Left lung (tissue), 10 donors: ENCODE results near the gene MSI1. TPM values are rescaled to one million over a fixed set of nuclear protein-coding genes. Genes with fewer than 3 reads are reported as not detected.

ENCODE experiments used
- ATAC-seq: fragments of 200-7000 bp; cut with Tn5 transposase; one replicate; pipeline ENCODE4 v1.9.1; 2020; ENCODE audit warnings: moderate library complexity
- DNase-seq, 4 donors: peaks; one replicate each; pipeline ENCODE4 v3.0.0-alpha.2; 2013 to 2020
- H3K27ac ChIP-seq, 2 donors: fragments of 200-600 bp; sonication (generic) in 1 of 2; one replicate each; pipeline versions ENCODE4 v1.5.0 to v1.8.0; 2020 to 2021
- H3K27me3 ChIP-seq, 2 donors: fragments of 200-600 bp; sonication (generic) in 1 of 2; one replicate each; pipeline versions ENCODE4 v1.5.0 to v1.8.0; 2020 to 2021
- H3K36me3 ChIP-seq, 2 donors: fragments of 200-600 bp; sonication (generic) in 1 of 2; one replicate each; pipeline versions ENCODE4 v1.5.0 to v1.8.0; 2020 to 2021
- H3K4me1 ChIP-seq, 2 donors: fragments of 200-600 bp; one replicate each; pipeline ENCODE4 v1.8.0; 2021
- H3K4me3 ChIP-seq, 2 donors: fragments of 200-600 bp; sonication (generic) in 1 of 2; one replicate each; pipeline versions ENCODE4 v1.5.0 to v1.8.0; 2020 to 2021; ENCODE audit warnings: mild to moderate bottlenecking in 1 of 2
- H3K9me3 ChIP-seq, 2 donors: fragments of 200-600 bp; sonication (generic) in 1 of 2; one replicate each; pipeline versions ENCODE4 v1.5.0 to v1.8.0; 2020 to 2021
- CTCF ChIP-seq, 2 donors: fragments of 200-600 bp; sonication (generic) in 1 of 2; IDR thresholded peaks; one replicate each; pipeline versions ENCODE4 v1.5.0 to v1.8.0; 2021; ENCODE audit warnings: antibody characterized with exemption in 2 of 2
- intact Hi-C, 2 donors: fragments of 100-400 bp; cut with DNase I; formaldehyde crosslinking; loops; one replicate each; pipeline versions ENCODE4 v1.11.2 to v1.14.2; 2022
- polyA plus RNA-seq, 6 donors: library from polyadenylated mRNA; unstranded; fragments of 120-200 nt; gene quantifications; one replicate each; pipeline ENCODE4 v1.2.1, GENCODE V29; 2013; ENCODE audit not compliant: insufficient read length in 6 of 6
- total RNA-seq, 2 donors: library from RNA; stranded (reverse); fragmentation: NEBNext Ultra II Directional; extraction: Animal tissue kit (Norgen Biotek cat#: 25700); gene quantifications; one replicate each; pipeline ENCODE4 v1.2.1, GENCODE V29; 2021
- donor health status: DM: no; HTN: yes; CAD: no.
- donor health status: DM: no; HTN: no; CAD: no.

The MSI1 gene
- total and polyA plus RNA-seq, 8 donors: 0.60 to 19.3 (median 16.5) TPM

- no peaks in the 10 kb centered on the region for H3K9me3 ChIP-seq
- H3K4me3 ChIP-seq: peak overlapping the region in 1 of 2 donors; percentile 17
- H3K27ac ChIP-seq: no peak overlapping the region
- peaks cover 0 to 6% of the 10 kb centered on the region in 2 donors for H3K4me1 ChIP-seq
- no peak for TF ChIP-seq CTCF (IDR thresholded peaks at IDR 0.05)
- intact Hi-C loops: no loop called here
- H3K27me3 ChIP-seq: peaks cover 0 to 81% of the 10 kb centered on the region in 2 donors
- no peaks in the 10 kb centered on the region for H3K36me3 ChIP-seq
- no peak for ATAC-seq
- peak in 3 of 4 donors; percentile 49 to 93 (median 82) for DNase-seq
These were observed 7.3 kb downstream of the MSI1 start for GRCh38 chr12:120361506-120362208.

- TF ChIP-seq CTCF (IDR thresholded peaks at IDR 0.05): no peak
- DNase-seq: no peak
- peaks cover 0 to 6% of the 10 kb centered on the region in 2 donors for H3K4me1 ChIP-seq
- no peaks in the 10 kb centered on the region for H3K36me3 ChIP-seq
- H3K27me3 ChIP-seq: peaks cover 0 to 59% of the 10 kb centered on the region in 2 donors
- no peak overlapping the region for H3K27ac ChIP-seq
- no peak for ATAC-seq
- no peak overlapping the region for H3K4me3 ChIP-seq
- H3K9me3 ChIP-seq: no peaks in the 10 kb centered on the region
- intact Hi-C loops: loop anchor here (5.0 to 10.0 kb wide), 2 partner anchors 73 to 76 kb away; partner anchors contain the start of gene COX6A1 (in 1 of the 2)
These were observed 9.8 kb downstream of the MSI1 start for GRCh38 chr12:120359128-120359527.

GRCh38 chr12:120358412-120359100, 10.4 kb downstream of the MSI1 start:
- H3K27ac ChIP-seq: no peak overlapping the region
- DNase-seq (no peak), ATAC-seq (no peak)
- peaks cover 0 to 6% of the 10 kb centered on the region in 2 donors for H3K4me1 ChIP-seq
- H3K36me3 ChIP-seq: no peaks in the 10 kb centered on the region
- peaks cover 0 to 53% of the 10 kb centered on the region in 2 donors for H3K27me3 ChIP-seq
- no peak for TF ChIP-seq CTCF (IDR thresholded peaks at IDR 0.05)
- no peaks in the 10 kb centered on the region for H3K9me3 ChIP-seq
- intact Hi-C loops: loop anchor here (5.0 to 10.0 kb wide), 2 partner anchors 74 to 76 kb away; partner anchors contain the start of gene COX6A1 (in 1 of the 2)
- H3K4me3 ChIP-seq: no peak overlapping the region

- H3K27ac ChIP-seq: no peak overlapping the region
- TF ChIP-seq CTCF (IDR thresholded peaks at IDR 0.05): no peak
- no peaks in the 10 kb centered on the region for H3K36me3 ChIP-seq
- intact Hi-C loops: loop anchor here (5.0 to 10.0 kb wide), 2 partner anchors 75 to 78 kb away; partner anchors contain the start of gene COX6A1 (in 1 of the 2)
- DNase-seq: no peak
- H3K4me1 ChIP-seq: peaks cover 0 to 6% of the 10 kb centered on the region in 2 donors
- H3K4me3 ChIP-seq: no peak overlapping the region
- peaks cover 0 to 39% of the 10 kb centered on the region in 2 donors for H3K27me3 ChIP-seq
- no peak for ATAC-seq
- H3K9me3 ChIP-seq: no peaks in the 10 kb centered on the region
These were observed 11.9 kb downstream of the MSI1 start for GRCh38 chr12:120357104-120357503.

GRCh38 chr12:120356567-120357030, 12.4 kb downstream of the MSI1 start:
- Histone ChIP-seq H3K27me3 (peaks cover 0 to 34% of the 10 kb centered on the region in 2 donors), H3K4me3 (no peak overlapping the region), H3K9me3 (no peaks in the 10 kb centered on the region), H3K36me3 (no peaks in the 10 kb centered on the region), H3K27ac (no peak overlapping the region), H3K4me1 (peaks cover 0 to 3% of the 10 kb centered on the region in 2 donors)
- ATAC-seq (peak; percentile 97), DNase-seq (peak in 2 of 4 donors; percentile 70 to 79)
- intact Hi-C loops: loop anchor here (5.0 to 10.0 kb wide), 2 partner anchors 76 to 78 kb away; partner anchors contain the start of gene COX6A1 (in 1 of the 2)
- TF ChIP-seq CTCF (IDR thresholded peaks at IDR 0.05): peak; percentile 77 to 81
